KMS-11 (cell line): ENCODE results near the gene BMPR1A.
"Not testable (repeated sequence)": the region's sequence is repeated elsewhere in the genome, so short reads cannot be mapped to it uniquely, and the experiment has no call there.

Experiments
- H2AFZ ChIP-seq: fragments of 200-600 bp; sonication (generic); 2 replicates; pipeline ENCODE4 v1.6.1; 2016; ENCODE audit warnings: antibody characterized with exemption, mixed run types, low read depth
- H3K27ac ChIP-seq: fragments of 200-600 bp; sonication (generic); 2 replicates; pipeline ENCODE4 v1.6.1; 2016; ENCODE audit warnings: mild to moderate bottlenecking, mixed run types
- H3K27me3 ChIP-seq: fragments of 200-600 bp; sonication (generic); 2 replicates; pipeline ENCODE4 v1.6.1; 2017; ENCODE audit warnings: mild to moderate bottlenecking, low read depth, mixed run types, moderate library complexity; ENCODE audit not compliant: insufficient read depth
- H3K36me3 ChIP-seq: fragments of 200-600 bp; sonication (generic); 2 replicates; pipeline ENCODE4 v1.6.1; 2017; ENCODE audit warnings: mild to moderate bottlenecking, mixed run types; ENCODE audit not compliant: insufficient read depth
- H3K4me1 ChIP-seq: fragments of 200-600 bp; sonication (generic); 2 replicates; pipeline ENCODE4 v1.6.1; 2016; ENCODE audit warnings: mild to moderate bottlenecking, low read depth, mixed run types; ENCODE audit not compliant: poor library complexity, severe bottlenecking
- H3K4me2 ChIP-seq: fragments of 200-600 bp; sonication (generic); 2 replicates; pipeline ENCODE4 v1.7.0; 2016; ENCODE audit warnings: mild to moderate bottlenecking, mixed run types
- H3K4me3 ChIP-seq: fragments of 200-600 bp; sonication (generic); IDR thresholded peaks from 2 replicates; pipeline ENCODE4 v1.6.1; 2017; ENCODE audit warnings: low read depth, low read length, mixed read lengths; ENCODE audit not compliant: insufficient read depth
- H3K79me2 ChIP-seq: fragments of 200-600 bp; sonication (generic); 2 replicates; pipeline ENCODE4 v1.6.1; 2016; ENCODE audit warnings: low read depth, mixed run types; ENCODE audit not compliant: insufficient read depth
- H3K9ac ChIP-seq: fragments of 200-600 bp; sonication (generic); 2 replicates; pipeline ENCODE4 v1.6.1; 2016; ENCODE audit warnings: mild to moderate bottlenecking, mixed run types
- H4K20me1 ChIP-seq: fragments of 200-600 bp; sonication (generic); 2 replicates; pipeline ENCODE4 v1.6.1; 2016; ENCODE audit warnings: mild to moderate bottlenecking, mixed run types; ENCODE audit not compliant: insufficient read depth
- TF ChIP-seq, protein P1 (sequence below): fragments of 200-600 bp; sonication (generic); conservative IDR thresholded peaks from 2 replicates; pipeline ENCODE4 v1.6.1; 2017; ENCODE audit warnings: low read depth, mild to moderate bottlenecking, antibody characterized with exemption, low read length, moderate library complexity, mixed read lengths

BMPR1A gene

DNA sequence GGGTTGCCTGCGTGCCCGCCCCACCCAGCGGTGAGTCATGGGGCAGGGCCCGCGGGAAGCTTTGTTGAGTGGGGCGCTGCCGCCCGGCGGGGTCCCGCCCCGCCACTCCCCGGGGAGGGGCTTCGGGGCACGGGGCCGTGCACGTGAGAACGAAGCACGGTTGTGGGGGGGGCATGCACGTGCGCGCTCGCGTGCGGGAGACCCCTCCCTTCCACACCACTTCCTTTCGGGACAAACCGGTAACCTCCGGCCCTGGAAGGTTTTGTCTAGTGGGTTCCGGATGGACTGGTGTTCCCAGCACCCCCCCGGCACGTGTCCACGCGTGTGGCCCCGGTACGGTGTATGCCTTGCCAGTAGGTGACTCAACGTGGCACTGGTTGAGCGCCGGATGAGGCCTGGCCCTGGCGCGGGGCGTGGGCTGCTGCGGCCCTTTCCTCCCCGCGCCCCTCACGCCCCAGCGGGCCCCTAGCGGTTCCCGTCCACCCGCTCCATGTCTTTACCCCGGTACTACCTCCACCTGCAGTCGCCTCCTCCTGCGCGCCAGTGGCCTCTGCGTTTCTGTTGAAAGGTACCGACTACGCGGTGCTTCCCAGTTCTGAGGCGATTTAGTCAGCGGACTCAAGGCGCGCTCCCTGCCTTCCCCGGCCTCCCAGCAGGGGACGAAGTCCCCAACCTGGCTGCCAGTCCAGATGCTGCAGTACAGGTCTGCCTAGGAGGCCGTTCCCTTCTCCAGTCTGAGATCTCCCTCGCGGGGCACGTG, 215.0 kb downstream of the BMPR1A start:
- Histone ChIP-seq H4K20me1 (no peaks in the 10 kb centered on the region), H3K9ac (peak overlapping the region; percentile 96; the same call in 1 of the 2 replicates), H3K4me1 (no peaks in the 10 kb centered on the region), H3K27me3 (no peaks in the 10 kb centered on the region), H3K4me2 (peak overlapping the region; percentile 100; the same call in 1 of the 2 replicates), H3K4me3 (peak overlapping the region; percentile 30), H3K27ac (peak overlapping the region; percentile 50), H3K36me3 (no peaks in the 10 kb centered on the region), H3K79me2 (no peaks in the 10 kb centered on the region), H2AFZ (peak overlapping the region; percentile 97)
- TF ChIP-seq, protein P1, sequence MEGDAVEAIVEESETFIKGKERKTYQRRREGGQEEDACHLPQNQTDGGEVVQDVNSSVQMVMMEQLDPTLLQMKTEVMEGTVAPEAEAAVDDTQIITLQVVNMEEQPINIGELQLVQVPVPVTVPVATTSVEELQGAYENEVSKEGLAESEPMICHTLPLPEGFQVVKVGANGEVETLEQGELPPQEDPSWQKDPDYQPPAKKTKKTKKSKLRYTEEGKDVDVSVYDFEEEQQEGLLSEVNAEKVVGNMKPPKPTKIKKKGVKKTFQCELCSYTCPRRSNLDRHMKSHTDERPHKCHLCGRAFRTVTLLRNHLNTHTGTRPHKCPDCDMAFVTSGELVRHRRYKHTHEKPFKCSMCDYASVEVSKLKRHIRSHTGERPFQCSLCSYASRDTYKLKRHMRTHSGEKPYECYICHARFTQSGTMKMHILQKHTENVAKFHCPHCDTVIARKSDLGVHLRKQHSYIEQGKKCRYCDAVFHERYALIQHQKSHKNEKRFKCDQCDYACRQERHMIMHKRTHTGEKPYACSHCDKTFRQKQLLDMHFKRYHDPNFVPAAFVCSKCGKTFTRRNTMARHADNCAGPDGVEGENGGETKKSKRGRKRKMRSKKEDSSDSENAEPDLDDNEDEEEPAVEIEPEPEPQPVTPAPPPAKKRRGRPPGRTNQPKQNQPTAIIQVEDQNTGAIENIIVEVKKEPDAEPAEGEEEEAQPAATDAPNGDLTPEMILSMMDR, result no peak

DNA sequence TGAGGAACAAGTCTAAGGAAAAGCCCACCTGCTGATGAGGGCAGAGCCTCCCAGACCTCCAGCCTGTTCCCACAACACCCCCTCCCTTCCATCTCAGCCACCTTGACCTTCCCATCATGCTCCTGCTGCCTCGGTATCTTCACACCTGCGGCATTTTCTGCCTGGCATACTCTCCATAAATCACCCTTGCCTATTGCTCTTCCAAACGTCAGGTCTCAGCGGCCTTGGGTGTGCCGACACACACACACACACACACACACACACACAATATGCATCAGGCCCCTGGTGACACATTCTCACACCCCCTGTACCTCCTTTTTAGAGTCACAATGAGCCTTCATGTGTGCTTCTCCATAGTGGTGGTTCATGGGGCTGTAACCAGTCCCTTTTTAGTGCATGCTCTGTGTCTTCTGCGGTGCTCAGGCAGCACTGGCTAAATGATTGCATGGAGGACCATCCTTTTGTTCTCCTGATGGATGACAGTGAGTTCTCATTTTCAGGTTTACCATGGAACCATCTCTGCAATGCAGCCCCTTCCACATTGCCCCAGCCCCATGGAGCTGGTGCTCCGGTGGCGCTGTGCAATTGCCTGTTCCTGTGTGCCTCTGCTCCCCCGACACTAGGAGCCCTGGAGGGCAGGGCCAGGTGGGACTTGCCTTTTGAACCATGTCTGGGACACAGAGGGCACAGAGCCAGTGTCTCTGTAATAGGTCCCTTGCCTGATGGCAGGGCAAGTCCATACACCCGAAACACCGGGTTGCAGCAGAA, 216.4 kb downstream of the BMPR1A start:
- Histone ChIP-seq H3K4me2 (no peak overlapping the region), H3K4me1 (no peaks in the 10 kb centered on the region), H3K79me2 (no peaks in the 10 kb centered on the region), H2AFZ (no peak overlapping the region), H3K36me3 (no peaks in the 10 kb centered on the region), H4K20me1 (no peaks in the 10 kb centered on the region), H3K27ac (no peak overlapping the region), H3K4me3 (no peak overlapping the region), H3K9ac (no peak overlapping the region), H3K27me3 (no peaks in the 10 kb centered on the region)
- TF ChIP-seq, protein P1, result no peak

DNA sequence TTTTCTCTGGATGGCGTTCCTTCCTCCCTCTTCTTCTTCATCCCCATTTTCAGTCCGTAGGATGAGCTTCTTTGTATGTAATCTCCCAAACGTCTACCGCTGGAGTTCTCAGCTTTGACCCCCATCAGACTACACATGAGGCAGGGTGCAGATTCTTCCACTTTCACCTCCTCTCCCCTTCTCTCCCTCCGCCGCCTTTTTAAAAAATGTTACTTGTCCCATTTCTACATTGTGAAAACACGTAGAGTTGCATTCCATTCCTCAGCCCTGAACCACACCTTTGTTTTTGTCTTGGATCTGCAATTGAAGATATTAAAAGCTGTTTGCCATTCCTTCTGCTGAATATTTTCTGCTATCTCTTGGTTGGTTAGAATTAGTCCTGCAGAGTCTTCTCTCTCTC, 218.1 kb downstream of the BMPR1A start:
- H3K27me3 ChIP-seq, result no peaks in the 10 kb centered on the region
- TF ChIP-seq, protein P1, result no peak
- H3K4me3 ChIP-seq, result no peak overlapping the region
- H3K79me2 ChIP-seq, result no peaks in the 10 kb centered on the region
- no peak overlapping the region for H2AFZ ChIP-seq
- H4K20me1 ChIP-seq, result no peaks in the 10 kb centered on the region
- H3K9ac ChIP-seq, result no peak overlapping the region
- H3K4me2 ChIP-seq, result no peak overlapping the region
- H3K36me3 ChIP-seq, result no peaks in the 10 kb centered on the region
- no peak overlapping the region for H3K27ac ChIP-seq
- no peaks in the 10 kb centered on the region for H3K4me1 ChIP-seq

DNA sequence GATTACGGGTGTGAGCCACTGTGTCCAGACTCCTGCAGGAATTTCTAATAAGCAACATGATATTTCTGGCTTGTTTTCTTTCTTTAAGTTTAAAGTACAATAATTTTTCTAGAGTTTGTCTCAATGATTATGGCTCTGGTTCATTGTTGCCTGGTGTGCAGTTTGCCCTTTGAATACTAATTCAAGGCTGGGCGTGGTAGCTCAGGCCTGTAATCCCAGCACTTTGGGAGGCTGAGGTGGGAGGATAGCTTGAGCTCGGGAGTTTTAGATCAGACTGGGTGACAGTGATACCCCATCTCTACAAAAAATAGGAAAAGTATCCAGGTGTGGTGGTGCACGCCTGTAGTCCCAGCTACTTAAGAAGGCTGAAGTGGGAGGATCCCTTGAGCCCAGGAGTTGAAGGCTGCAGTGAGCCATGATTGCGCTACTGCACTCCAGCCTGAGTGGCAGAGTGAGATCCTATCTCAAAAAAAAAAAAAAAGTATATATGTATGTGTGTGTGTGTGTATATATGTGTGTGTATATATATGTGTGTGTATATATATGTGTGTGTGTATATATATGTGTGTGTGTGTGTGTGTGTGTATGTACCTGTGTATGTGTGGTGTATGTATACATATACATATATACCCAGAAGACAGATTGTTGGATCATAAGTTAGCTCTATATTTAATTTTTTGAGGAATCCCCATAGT, 220.1 kb downstream of the BMPR1A start:
- Histone ChIP-seq H4K20me1 (no peaks in the 10 kb centered on the region), H3K36me3 (no peaks in the 10 kb centered on the region), H3K4me2 (no peak overlapping the region), H3K79me2 (no peaks in the 10 kb centered on the region), H3K4me1 (no peaks in the 10 kb centered on the region), H3K27me3 (no peaks in the 10 kb centered on the region), H3K27ac (no peak overlapping the region), H3K9ac (no peak overlapping the region), H3K4me3 (no peak overlapping the region), H2AFZ (no peak overlapping the region)
- TF ChIP-seq, protein P1, result no peak

DNA sequence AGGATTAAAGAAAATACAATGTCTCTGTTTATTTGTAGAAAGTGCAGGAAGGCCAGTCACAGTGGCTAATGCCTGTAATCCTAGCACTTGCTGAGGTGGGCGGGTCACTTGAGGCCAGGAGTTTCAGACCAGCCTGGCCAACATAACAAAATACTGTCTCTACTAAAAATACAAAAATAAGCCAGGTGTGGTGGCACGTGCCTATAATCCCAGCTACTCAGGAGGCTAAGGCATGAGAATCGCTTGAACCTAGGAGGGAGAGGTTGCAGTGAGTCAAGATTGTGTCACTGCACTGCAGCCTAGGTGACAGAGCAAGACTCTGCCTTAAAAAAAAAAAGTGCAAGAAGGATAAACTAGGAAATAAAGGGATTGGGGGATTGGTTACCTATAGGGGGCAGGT, 222.0 kb downstream of the BMPR1A start:
- not testable (repeated sequence) for H3K4me2 ChIP-seq, H4K20me1 ChIP-seq, H3K9ac ChIP-seq, H3K4me1 ChIP-seq, H3K36me3 ChIP-seq, H3K27ac ChIP-seq, H3K4me3 ChIP-seq, H3K79me2 ChIP-seq, H3K27me3 ChIP-seq, H2AFZ ChIP-seq
